K562 (cell line): ENCODE measurements around the gene RREB1. TPM values are rescaled to one million over a fixed set of nuclear protein-coding genes. Genes with fewer than 3 reads are reported as not detected.

Source experiments
- ATAC-seq: fragments of 200-7000 bp; cut with Tn5 transposase; 3 replicates; pipeline ENCODE4 v1.9.1; 2020; ENCODE audit warnings: moderate library complexity
- BruUV-seq: library from RNA; stranded (reverse); fragments of 400-500 nt; replicated peaks from 2 replicates; lab custom pipeline; 2021; lab: Mats Ljungman, UMichigan
- CTCF ChIA-PET: fragments of 300-600 bp; formaldehyde crosslinking; extraction: SDS; loops from one replicate; lab custom pipeline; 2021; ENCODE audit warnings: low intra/inter-chr PET ratio; lab: Yijun Ruan, JAX
- POLR2A ChIA-PET: fragments of 300-600, 350-650 bp; sonication (Branson Sonifier 250); formaldehyde crosslinking; extraction: SDS; loops from one replicate; lab custom pipeline; 2021; ENCODE audit warnings: antibody characterized with exemption, inconsistent platforms; lab: Yijun Ruan, JAX
- DNase-seq, 4 experiments: peaks; one replicate each; pipeline versions ENCODE4 v3.0.0 to v3.0.0-alpha.2; 2011 to 2018; ENCODE audit warnings: low spot score in 3 of 4, mixed read lengths in 3 of 4; ENCODE audit errors: extremely low read depth in 1 of 4
- FAIRE-seq: peaks from 2 replicates; lab custom pipeline; 2011; peaks lifted over from hg19 to GRCh38; lab: Jason Lieb, UNC
- H2AFZ ChIP-seq: 2 replicates; pipeline ENCODE4 v1.6.0; 2011; ENCODE audit warnings: low read depth, low read length, control low read depth, inconsistent platforms
- H3K27ac ChIP-seq: fragments of 200-600 bp; 3 replicates; pipeline ENCODE4 v1.8.0; 2011; ENCODE audit warnings: low read depth, mild to moderate bottlenecking, control low read depth, inconsistent platforms, low read length, moderate library complexity, mixed read lengths; ENCODE audit errors: extremely low read depth
- H3K27me3 ChIP-seq, 2 experiments: fragments of 300-600 bp in 1 of 2; 2 replicates in 1 of 2; 3 replicates in 1 of 2; pipeline versions ENCODE4 v1.6.0 to v1.8.0; 2011; ENCODE audit warnings: inconsistent platforms in 2 of 2, low read length in 2 of 2, mild to moderate bottlenecking in 1 of 2, mixed read lengths in 1 of 2, moderate library complexity in 1 of 2; ENCODE audit not compliant: control insufficient read depth in 2 of 2, insufficient read depth in 2 of 2
- H3K36me3 ChIP-seq: fragments of 300-600 bp; 3 replicates; pipeline ENCODE4 v1.8.0; 2011; ENCODE audit warnings: mild to moderate bottlenecking, low read length, inconsistent platforms; ENCODE audit not compliant: control insufficient read depth, insufficient read depth
- H3K4me1 ChIP-seq, 2 experiments: fragments of 200-600 bp in 1 of 2; replicated peaks in 1 of 2; 2 replicates in 1 of 2; 3 replicates in 1 of 2; pipeline versions ENCODE4 v1.5.1 to v1.8.0; 2011; ENCODE audit warnings: inconsistent platforms in 2 of 2, low read length in 2 of 2, mild to moderate bottlenecking in 1 of 2, mixed read lengths in 1 of 2, moderate library complexity in 1 of 2; ENCODE audit not compliant: control insufficient read depth in 2 of 2, insufficient read depth in 2 of 2
- H3K4me2 ChIP-seq: 2 replicates; pipeline ENCODE4 v1.6.1; 2011; ENCODE audit warnings: low read length, control low read depth, inconsistent platforms, mixed read lengths; ENCODE audit not compliant: insufficient read depth
- H3K4me3 ChIP-seq: fragments of 200-600 bp; sonication (generic), shearing (Covaris generic); 2 replicates; pipeline ENCODE4 v1.5.1; 2016; ENCODE audit warnings: control low read depth, inconsistent platforms
- H3K79me2 ChIP-seq: fragments of 200-600 bp; 3 replicates; pipeline ENCODE4 v1.8.0; 2011; ENCODE audit warnings: low read length, inconsistent platforms; ENCODE audit not compliant: control insufficient read depth, insufficient read depth
- H3K9ac ChIP-seq, 2 experiments: 2 replicates each; pipeline versions ENCODE4 v1.6.0 to v1.6.1; 2011; ENCODE audit warnings: low read depth in 2 of 2, low read length in 2 of 2, control low read depth in 1 of 2, inconsistent platforms in 1 of 2, mild to moderate bottlenecking in 1 of 2, mixed read lengths in 1 of 2; ENCODE audit not compliant: insufficient read depth in 1 of 2
- H3K9me1 ChIP-seq: one replicate; pipeline ENCODE4 v1.6.0; 2011; ENCODE audit warnings: inconsistent platforms, mild to moderate bottlenecking, low read length, moderate library complexity; ENCODE audit not compliant: control insufficient read depth, insufficient read depth
- H3K9me3 ChIP-seq: replicated peaks from 2 replicates; pipeline ENCODE4 v1.5.1; 2011; ENCODE audit warnings: low read depth, low read length, inconsistent platforms; ENCODE audit not compliant: control insufficient read depth, insufficient read depth
- H4K20me1 ChIP-seq: replicated peaks from 2 replicates; pipeline ENCODE4 v1.6.1; 2011; ENCODE audit warnings: low read length, inconsistent platforms, mixed read lengths; ENCODE audit not compliant: control insufficient read depth, insufficient read depth
- ARID1B ChIP-seq: fragments of 450-650 bp; IDR thresholded peaks from 2 replicates; pipeline ENCODE4 v1.6.1; 2016; ENCODE audit warnings: antibody characterized with exemption, mild to moderate bottlenecking, inconsistent platforms
- BRD4 ChIP-seq: fragments of 200-600 bp; sonication (generic); IDR thresholded peaks from 2 replicates; pipeline ENCODE4 v1.6.1; 2017; ENCODE audit warnings: inconsistent platforms
- DIDO1 ChIP-seq: fragments of 450-650 bp; IDR thresholded peaks from 2 replicates; pipeline ENCODE4 v1.6.1; 2016; ENCODE audit warnings: low read depth, missing biosample characterization, missing genetic modification characterization
- EP400 ChIP-seq: fragments of 450-650 bp; IDR thresholded peaks from 2 replicates; pipeline ENCODE4 v1.6.1; 2017; ENCODE audit warnings: antibody characterized with exemption, mild to moderate bottlenecking, moderate library complexity
- ESRRA ChIP-seq: fragments of 450-650 bp; IDR thresholded peaks from 2 replicates; pipeline ENCODE4 v1.6.1; 2014; ENCODE audit warnings: low read depth, mild to moderate bottlenecking, moderate library complexity, borderline replicate concordance
- HNRNPLL ChIP-seq: fragments of 200-400 bp; formaldehyde crosslinking; IDR thresholded peaks from 2 replicates; pipeline ENCODE4 v1.6.1; 2017; ENCODE audit warnings: low read length, low read depth, mild to moderate bottlenecking; ENCODE audit not compliant: poor library complexity, severe bottlenecking
- KLF10 ChIP-seq: fragments of 250-450 bp; sonication (Bioruptor Pico); IDR thresholded peaks from 2 replicates; pipeline ENCODE4 v1.6.1; 2021; ENCODE audit warnings: matching md5 sums
- SAP30 ChIP-seq: fragments of 200-600 bp; sonication (generic); IDR thresholded peaks from 2 replicates; pipeline ENCODE4 v1.6.1; 2012; ENCODE audit warnings: borderline replicate concordance, low read depth, mild to moderate bottlenecking, moderate library complexity, low read length, control low read depth, inconsistent platforms; ENCODE audit not compliant: insufficient read depth, poor library complexity, severe bottlenecking
- SETDB1 ChIP-seq: IDR thresholded peaks from one replicate; pipeline ENCODE4 v1.6.1; 2012; ENCODE audit warnings: low read length, control low read depth, inconsistent platforms
- SP1 ChIP-seq: sonication (generic); formaldehyde crosslinking; IDR thresholded peaks from 2 replicates; pipeline ENCODE4 v1.8.1; 2022; ENCODE audit warnings: mild to moderate bottlenecking, missing genetic modification reagents
- ZNF584 ChIP-seq: fragments of 200-800 bp; sonication (Bioruptor generic); IDR thresholded peaks from 2 replicates; pipeline ENCODE4 v1.6.1; 2016; ENCODE audit warnings: low read depth, mild to moderate bottlenecking, missing genetic modification characterization, missing compliant biosample characterization
- ZNF644 ChIP-seq: fragments of 200-800 bp; sonication (Bioruptor generic); IDR thresholded peaks from 2 replicates; pipeline ENCODE4 v1.6.1; 2016; ENCODE audit warnings: low read depth, missing genetic modification characterization, missing compliant biosample characterization
- WGBS: fragments of 100-300 bp; shearing (Covaris generic); methylation state at CpG from one replicate; pipeline ENCODE4 v1.1.6; 2016; ENCODE audit warnings: low coverage, mixed read lengths; ENCODE audit not compliant: insufficient coverage; ENCODE audit errors: missing lambda C conversion rate; 5-methylcytosine and 5-hydroxymethylcytosine counted together
- in situ Hi-C: fragments of 300-500 bp; cut with MboI; formaldehyde crosslinking; loops from 4 replicates; pipeline ENCODE4 v1.15.0; 2018; ENCODE audit warnings: inconsistent platforms, mixed read lengths
- intact Hi-C: fragments of 100-400 bp; cut with micrococcal nuclease; formaldehyde crosslinking; loops from 2 replicates; pipeline ENCODE4 v1.14.2; 2022
- polyA plus RNA-seq, 8 experiments: library from polyadenylated mRNA; depleted of rRNA in 4 of 8; stranded (reverse) in 5 of 8; unstranded in 3 of 8; fragments of >200 nt; fragmentation: Nextera tagmentation in 2 of 8; fragmentation: Illumina TruSeq in 1 of 8; extraction: Ambion mirVana in 2 of 8; extraction: Trizol in 1 of 8; gene quantifications; 2 replicates each; pipeline versions ENCODE4 v1.2.1 to v1.2.3, GENCODE V29; 2011 to 2014; ENCODE audit warnings: inconsistent platforms in 1 of 8, missing spikeins in 1 of 8
- total RNA-seq, 7 experiments: library from RNA; depleted of rRNA in 6 of 7; stranded (reverse); fragments of >200 nt in 6 of 7; fragmentation: Illumina TruSeq in 2 of 7; extraction: Trizol in 2 of 7; gene quantifications; 2 replicates each; pipeline versions ENCODE4 v1.2.1 to v1.2.3, GENCODE V29; 2011 to 2021; ENCODE audit warnings: low replicate concordance in 1 of 7
- TF ChIP-seq, protein P1 (sequence below): fragments of 250-450 bp; sonication (Bioruptor Pico); IDR thresholded peaks from 2 replicates; pipeline ENCODE4 v1.8.0; 2021; ENCODE audit warnings: moderate library complexity, mild to moderate bottlenecking, inconsistent platforms
- TF ChIP-seq, protein P2 (sequence below): fragments of 250-450 bp; sonication (Bioruptor Pico); IDR thresholded peaks from 2 replicates; pipeline ENCODE4 v1.4.0; 2020; ENCODE audit warnings: borderline replicate concordance

RREB1 gene
- total and polyA plus RNA-seq, 9 of the 15 experiments (the other 6 are each of a cell fraction or from before 2014, with no cell fraction given) = 3.3 to 64.2 (median 19.3) TPM

DNA sequence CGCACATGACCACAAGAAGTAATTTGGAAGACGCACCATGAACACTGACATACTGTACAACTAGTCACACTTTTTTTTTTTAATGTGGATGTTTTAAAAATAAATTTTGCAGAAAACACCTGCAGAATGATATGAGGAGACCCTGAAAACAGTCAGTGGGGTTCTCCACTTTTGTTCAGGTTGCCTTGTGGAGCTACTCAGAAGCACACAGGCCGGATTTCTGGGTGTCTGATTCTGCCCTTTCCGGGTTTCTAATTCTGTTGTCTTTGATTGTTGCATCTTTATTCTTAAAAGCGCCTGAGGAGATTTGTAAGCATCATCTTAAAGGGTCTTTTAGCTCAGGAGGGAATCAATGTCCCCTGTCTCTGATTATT, 130.8 kb downstream of the RREB1 start:
- in situ Hi-C loops = loop anchor here (25.0 kb wide), 1 partner anchor 551 kb away; no protein-coding TSS in a partner anchor

More for the DNA sequence above, 130.8 kb downstream of the RREB1 start:
- H4K20me1 ChIP-seq = 0 out of 2 replicates have a peak, but pooled peaks cover 5% of the 10 kb centered on the region
- peak overlapping the region in 1 of 2 experiments; percentile 18; a peak in 1 of 4 replicates for H3K9ac ChIP-seq
- TF ChIP-seq HNRNPLL = no peak
- no peak for TF ChIP-seq DIDO1 (tag)
- TF ChIP-seq BRD4 = no peak
- no peak for TF ChIP-seq SP1
- no peak for TF ChIP-seq ARID1B
- TF ChIP-seq ESRRA = no peak
- TF ChIP-seq, protein P1, sequence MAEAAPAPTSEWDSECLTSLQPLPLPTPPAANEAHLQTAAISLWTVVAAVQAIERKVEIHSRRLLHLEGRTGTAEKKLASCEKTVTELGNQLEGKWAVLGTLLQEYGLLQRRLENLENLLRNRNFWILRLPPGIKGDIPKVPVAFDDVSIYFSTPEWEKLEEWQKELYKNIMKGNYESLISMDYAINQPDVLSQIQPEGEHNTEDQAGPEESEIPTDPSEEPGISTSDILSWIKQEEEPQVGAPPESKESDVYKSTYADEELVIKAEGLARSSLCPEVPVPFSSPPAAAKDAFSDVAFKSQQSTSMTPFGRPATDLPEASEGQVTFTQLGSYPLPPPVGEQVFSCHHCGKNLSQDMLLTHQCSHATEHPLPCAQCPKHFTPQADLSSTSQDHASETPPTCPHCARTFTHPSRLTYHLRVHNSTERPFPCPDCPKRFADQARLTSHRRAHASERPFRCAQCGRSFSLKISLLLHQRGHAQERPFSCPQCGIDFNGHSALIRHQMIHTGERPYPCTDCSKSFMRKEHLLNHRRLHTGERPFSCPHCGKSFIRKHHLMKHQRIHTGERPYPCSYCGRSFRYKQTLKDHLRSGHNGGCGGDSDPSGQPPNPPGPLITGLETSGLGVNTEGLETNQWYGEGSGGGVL (CRISPR knock-in tag) = no peak
- no peak for TF ChIP-seq KLF10 (CRISPR knock-in tag)
- no peak for TF ChIP-seq ZNF584 (CRISPR knock-in tag)
- TF ChIP-seq SAP30 = no peak
- TF ChIP-seq, protein P2, sequence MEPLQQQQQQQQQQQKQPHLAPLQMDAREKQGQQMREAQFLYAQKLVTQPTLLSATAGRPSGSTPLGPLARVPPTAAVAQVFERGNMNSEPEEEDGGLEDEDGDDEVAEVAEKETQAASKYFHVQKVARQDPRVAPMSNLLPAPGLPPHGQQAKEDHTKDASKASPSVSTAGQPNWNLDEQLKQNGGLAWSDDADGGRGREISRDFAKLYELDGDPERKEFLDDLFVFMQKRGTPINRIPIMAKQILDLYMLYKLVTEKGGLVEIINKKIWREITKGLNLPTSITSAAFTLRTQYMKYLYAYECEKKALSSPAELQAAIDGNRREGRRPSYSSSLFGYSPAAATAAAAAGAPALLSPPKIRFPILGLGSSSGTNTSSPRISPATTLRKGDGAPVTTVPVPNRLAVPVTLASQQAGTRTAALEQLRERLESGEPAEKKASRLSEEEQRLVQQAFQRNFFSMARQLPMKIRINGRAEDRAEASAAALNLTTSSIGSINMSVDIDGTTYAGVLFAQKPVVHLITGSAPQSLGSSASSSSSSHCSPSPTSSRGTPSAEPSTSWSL (CRISPR knock-in tag) = no peak
- TF ChIP-seq ZNF644 = no peak
- no peak for TF ChIP-seq EP400
- TF ChIP-seq SETDB1 = no peak
- TF ChIP-seq, all 486 proteins: peak for 0
- Histone ChIP-seq H3K4me3 (no peak overlapping the region), H3K4me2 (no peak overlapping the region), H3K27me3 (no peaks in the 10 kb centered on the region), H3K27ac (no peak overlapping the region), H3K79me2 (peaks cover 83% of the 10 kb centered on the region), H3K9me1 (peaks cover 2% of the 10 kb centered on the region), H3K36me3 (peaks cover 90% of the 10 kb centered on the region), H3K9me3 (no peaks in the 10 kb centered on the region), H2AFZ (no peak overlapping the region), H3K4me1 (peaks cover 30 to 32% of the 10 kb centered on the region in 2 experiments)
- ChIA-PET POLR2A (interaction anchor here (0.6 to 1.0 kb wide), 3 partner anchors 60 to 454 kb away, joined by 3 to 4 read pairs (median 4); no protein-coding TSS in a partner anchor), CTCF (interaction anchor here (0.7 to 1.7 kb wide), 3 partner anchors 479 to 562 kb away, joined by 4 to 11 read pairs (median 7); no protein-coding TSS in a partner anchor)
- whole genome bisulfite sequencing = 74% methylated on average over 5 of the region's 5 CpGs
- no TSS peak for BruUV-seq
- intact Hi-C loops = loop anchor here (5.0 to 10.0 kb wide), 2 partner anchors 131 to 224 kb away; partner anchors contain the start of gene RREB1
- FAIRE-seq (no peak), DNase-seq (no peak), ATAC-seq (no peak)
